OCI-LY7 (cell line): ENCODE results near the gene ALLC. TPM values are rescaled to one million over a fixed set of nuclear protein-coding genes. Genes with fewer than 3 reads are reported as not detected.

ENCODE experiments used
- BruUV-seq: library from RNA; stranded (reverse); fragments of 400-500 nt; replicated peaks from 2 replicates; lab custom pipeline; 2021; lab: Mats Ljungman, UMichigan
- CTCF ChIA-PET: fragments of 300-600 bp; sonication (Branson Sonifier 250); formaldehyde crosslinking; loops from one replicate; lab custom pipeline; 2022; ENCODE audit warnings: antibody characterized with exemption; ENCODE audit not compliant: unreplicated experiment; lab: Charles Lee
- POLR2A ChIA-PET: fragments of 300-600 bp; sonication (Branson Sonifier 250); formaldehyde crosslinking; loops from one replicate; lab custom pipeline; 2022; ENCODE audit warnings: antibody characterized with exemption; lab: Charles Lee
- DNase-seq: peaks from one replicate; pipeline ENCODE4 v3.0.0-alpha.2; 2015; ENCODE audit warnings: low spot score
- H2AFZ ChIP-seq: fragments of 200-600 bp; sonication (generic), shearing (Covaris generic); 2 replicates; pipeline ENCODE4 v1.6.1; 2014; ENCODE audit warnings: mild to moderate bottlenecking, antibody characterized with exemption, low read length, moderate library complexity
- H3K27ac ChIP-seq: fragments of 200-600 bp; sonication (generic); 2 replicates; pipeline ENCODE4 v1.5.1; 2014; ENCODE audit warnings: mixed run types, low read depth, mild to moderate bottlenecking, moderate library complexity, low read length, inconsistent platforms; ENCODE audit not compliant: poor library complexity, severe bottlenecking
- H3K36me3 ChIP-seq: fragments of 200-600 bp; sonication (generic); 2 replicates; pipeline ENCODE4 v1.6.1; 2014; ENCODE audit warnings: mild to moderate bottlenecking, antibody characterized with exemption, low read length, moderate library complexity, mixed read lengths; ENCODE audit not compliant: insufficient read depth
- H3K4me1 ChIP-seq: fragments of 200-600 bp; sonication (generic); 2 replicates; pipeline ENCODE4 v1.5.1; 2014; ENCODE audit warnings: mild to moderate bottlenecking, low read length; ENCODE audit not compliant: insufficient read depth, poor library complexity, severe bottlenecking
- H3K4me2 ChIP-seq: fragments of 200-600 bp; sonication (generic); 2 replicates; pipeline ENCODE4 v1.6.1; 2014; ENCODE audit warnings: mild to moderate bottlenecking, low read length
- H3K4me3 ChIP-seq: fragments of 200-600 bp; sonication (generic); 2 replicates; pipeline ENCODE4 v1.5.1; 2014; ENCODE audit warnings: mild to moderate bottlenecking, low read depth, low read length; ENCODE audit not compliant: poor library complexity, severe bottlenecking
- H3K79me2 ChIP-seq: fragments of 200-600 bp; sonication (generic); 2 replicates; pipeline ENCODE4 v1.6.1; 2016; ENCODE audit warnings: low read depth, mild to moderate bottlenecking, low read length, moderate library complexity, mixed read lengths; ENCODE audit not compliant: insufficient read depth
- H3K9me2 ChIP-seq: fragments of 200-600 bp; sonication (generic); 2 replicates; pipeline ENCODE4 v1.6.1; 2016; ENCODE audit warnings: mild to moderate bottlenecking, low read length, mixed read lengths; ENCODE audit not compliant: insufficient read depth
- H3K9me3 ChIP-seq: fragments of 200-600 bp; sonication (generic); 2 replicates; pipeline ENCODE4 v1.6.1; 2014; ENCODE audit warnings: mild to moderate bottlenecking, mixed run types, low read length, mixed read lengths
- H4K20me1 ChIP-seq: fragments of 200-600 bp; sonication (generic); 2 replicates; pipeline ENCODE4 v1.6.1; 2014; ENCODE audit warnings: mild to moderate bottlenecking, antibody characterized with exemption, low read length, moderate library complexity, mixed read lengths; ENCODE audit not compliant: insufficient read depth
- CTCF ChIP-seq: fragments of 200-600 bp; sonication (generic); conservative IDR thresholded peaks from 2 replicates; pipeline ENCODE4 v1.5.1; 2014; ENCODE audit warnings: mild to moderate bottlenecking, antibody characterized with exemption, low read length, moderate library complexity, mixed read lengths
- EZH2phosphoT487 ChIP-seq: fragments of 200-600 bp; sonication (generic); IDR thresholded peaks from 2 replicates; pipeline ENCODE4 v1.6.1; 2018; ENCODE audit warnings: low read depth, borderline replicate concordance, mild to moderate bottlenecking, mixed run types, antibody characterized with exemption, low read length, moderate library complexity, mixed read lengths
- intact Hi-C: fragments of 100-400 bp; cut with micrococcal nuclease; formaldehyde crosslinking; loops from one replicate; pipeline ENCODE4 v1.10.0; 2022; ENCODE audit not compliant: unreplicated experiment
- total RNA-seq, 2 experiments: library from RNA; depleted of rRNA in 1 of 2; stranded (reverse); fragments of >200 nt in 1 of 2; shearing (Covaris generic) in 1 of 2; gene quantifications; 2 replicates each; pipeline ENCODE4 v1.2.3, GENCODE V29; 2014 to 2022

Gene ALLC
- total RNA-seq, 2 experiments from 2014 or later = not detected

GRCh38 chr2:3741396-3741795 is 83.4 kb downstream of the ALLC start:
- ChIA-PET POLR2A (interaction anchor here (0.5 to 0.7 kb wide), 3 partner anchors 39 to 1609 kb away, joined by 3 to 4 read pairs (median 3); no protein-coding TSS in a partner anchor), CTCF (no interaction called here)

DNA sequence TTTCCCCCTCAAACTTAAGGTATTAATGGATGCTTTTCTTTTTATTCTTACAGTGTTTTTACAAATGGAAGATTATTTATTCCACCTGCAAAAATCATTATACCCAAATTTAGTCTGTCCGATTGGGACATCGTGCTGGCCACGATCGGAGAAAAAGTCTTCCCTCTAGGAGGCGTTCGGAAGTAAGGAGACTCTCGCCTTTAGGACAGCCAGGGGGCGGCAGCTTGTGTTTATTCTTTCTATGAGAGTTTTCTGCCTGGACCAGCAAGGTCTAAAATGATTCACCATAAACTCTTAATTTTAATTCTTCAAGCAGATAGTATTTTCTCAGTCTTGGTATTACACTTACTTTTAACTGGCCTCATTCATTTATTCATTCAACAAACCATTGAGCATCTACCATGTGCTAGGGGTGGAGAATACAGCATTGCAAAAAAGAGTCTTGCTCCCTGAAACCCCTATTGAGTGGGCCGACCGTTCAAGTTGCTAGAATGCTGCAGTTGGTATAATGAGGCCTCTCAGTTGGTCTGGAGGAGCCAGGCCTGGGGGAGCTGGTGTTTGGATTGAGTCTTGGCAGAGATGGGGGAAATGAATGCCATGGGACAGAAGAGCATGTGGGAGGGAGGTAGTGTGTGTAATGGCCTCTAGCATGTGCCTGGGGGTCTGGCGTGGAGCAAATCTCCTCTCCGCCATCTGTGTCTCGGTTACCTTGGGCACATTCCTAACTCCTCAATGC is 84.0 kb downstream of the ALLC start:
- intact Hi-C loops = no loop called here
- H3K4me3 ChIP-seq = no peak overlapping the region
- H3K27ac ChIP-seq = no peak overlapping the region
- POLR2A ChIA-PET = no interaction called here
- no peak overlapping the region for H2AFZ ChIP-seq
- CTCF ChIA-PET = no interaction called here
- H3K9me2 ChIP-seq = no peaks in the 10 kb centered on the region
- no peaks in the 10 kb centered on the region for H4K20me1 ChIP-seq
- H3K36me3 ChIP-seq = no peaks in the 10 kb centered on the region
- no peak for DNase-seq
- BruUV-seq = no TSS peak
- H3K9me3 ChIP-seq = no peaks in the 10 kb centered on the region
- H3K79me2 ChIP-seq = no peaks in the 10 kb centered on the region
- H3K4me2 ChIP-seq = no peak overlapping the region
- H3K4me1 ChIP-seq = no peaks in the 10 kb centered on the region
- TF ChIP-seq CTCF = no peak
- TF ChIP-seq EZH2phosphoT487 = no peak

More at GRCh38 chr2:3741396-3741795, 83.4 kb downstream of the ALLC start:
- no peaks in the 10 kb centered on the region for H4K20me1 ChIP-seq
- no peak for DNase-seq
- intact Hi-C loops = no loop called here
- no peaks in the 10 kb centered on the region for H3K36me3 ChIP-seq
- H3K4me2 ChIP-seq = no peak overlapping the region
- no peak overlapping the region for H2AFZ ChIP-seq
- no peaks in the 10 kb centered on the region for H3K4me1 ChIP-seq
- H3K4me3 ChIP-seq = no peak overlapping the region
- BruUV-seq = no TSS peak
- TF ChIP-seq EZH2phosphoT487 = no peak
- TF ChIP-seq CTCF = no peak
- no peaks in the 10 kb centered on the region for H3K9me3 ChIP-seq
- no peak overlapping the region for H3K27ac ChIP-seq
- H3K9me2 ChIP-seq = no peaks in the 10 kb centered on the region
- H3K79me2 ChIP-seq = no peaks in the 10 kb centered on the region
